Vagina (tissue), 2 donors: ENCODE measurements around the gene ADD3.

Source experiments
- CTCF ChIP-seq, 3 experiments: fragments of 450-650 bp in 2 of 3; fragments of 200-600 bp in 1 of 3; sonication (generic) in 1 of 3; IDR thresholded peaks; one replicate each; pipeline ENCODE4 v1.5.1; 2017 to 2019; ENCODE audit warnings: antibody characterized with exemption in 3 of 3, mild to moderate bottlenecking in 2 of 3, moderate library complexity in 2 of 3
- POLR2A ChIP-seq, 2 donors: fragments of 450-650 bp; IDR thresholded peaks; one replicate each; pipeline ENCODE4 v1.6.1; 2017; ENCODE audit warnings: antibody characterized with exemption in 2 of 2, mild to moderate bottlenecking in 2 of 2, moderate library complexity in 2 of 2
- POLR2AphosphoS5 ChIP-seq, 2 donors: sonication (generic); formaldehyde crosslinking; IDR thresholded peaks; one replicate each; pipeline ENCODE4 v1.9.0; 2017; ENCODE audit warnings: antibody characterized with exemption in 2 of 2, mild to moderate bottlenecking in 2 of 2, low read depth in 1 of 2; ENCODE audit not compliant: insufficient read depth in 1 of 2

GRCh38 chr10:110172155-110172554, 164.4 kb downstream of the ADD3 start:
- TF ChIP-seq POLR2A (IDR thresholded peaks at IDR 0.05), result no peak
- TF ChIP-seq CTCF (IDR thresholded peaks at IDR 0.05), result no peak
- TF ChIP-seq POLR2AphosphoS5 (IDR thresholded peaks at IDR 0.05; ENCODE audit: insufficient read depth in 1 of 2, low read depth in 1 of 2), result no peak
